Left lobe of liver (tissue), 2 donors: ENCODE measurements around the gene ALDH5A1. TPM values are rescaled to one million over a fixed set of nuclear protein-coding genes. Genes with fewer than 3 reads are reported as not detected.
A peak's percentile ranks its signal among the peaks of the same experiment; 100 is the strongest.

Experiments used
- ATAC-seq: fragments of 200-7000 bp; cut with Tn5 transposase; one replicate; pipeline ENCODE4 v1.9.1; 2020; ENCODE audit warnings: mild to moderate bottlenecking, moderate library complexity
- DNase-seq: peaks from one replicate; pipeline ENCODE4 v3.0.0-alpha.2; 2020; ENCODE audit warnings: low spot score
- total RNA-seq: library from RNA; stranded (reverse); gene quantifications from one replicate; pipeline ENCODE4 v1.2.1, GENCODE V29; 2021
- donor health status: DM: no; HTN: no; CAD: no; lungs with moderate emphysema.
- donor health status: DM: no; HTN: yes; CAD: no.

The ALDH5A1 gene
- 62.2 TPM for total RNA-seq

DNA sequence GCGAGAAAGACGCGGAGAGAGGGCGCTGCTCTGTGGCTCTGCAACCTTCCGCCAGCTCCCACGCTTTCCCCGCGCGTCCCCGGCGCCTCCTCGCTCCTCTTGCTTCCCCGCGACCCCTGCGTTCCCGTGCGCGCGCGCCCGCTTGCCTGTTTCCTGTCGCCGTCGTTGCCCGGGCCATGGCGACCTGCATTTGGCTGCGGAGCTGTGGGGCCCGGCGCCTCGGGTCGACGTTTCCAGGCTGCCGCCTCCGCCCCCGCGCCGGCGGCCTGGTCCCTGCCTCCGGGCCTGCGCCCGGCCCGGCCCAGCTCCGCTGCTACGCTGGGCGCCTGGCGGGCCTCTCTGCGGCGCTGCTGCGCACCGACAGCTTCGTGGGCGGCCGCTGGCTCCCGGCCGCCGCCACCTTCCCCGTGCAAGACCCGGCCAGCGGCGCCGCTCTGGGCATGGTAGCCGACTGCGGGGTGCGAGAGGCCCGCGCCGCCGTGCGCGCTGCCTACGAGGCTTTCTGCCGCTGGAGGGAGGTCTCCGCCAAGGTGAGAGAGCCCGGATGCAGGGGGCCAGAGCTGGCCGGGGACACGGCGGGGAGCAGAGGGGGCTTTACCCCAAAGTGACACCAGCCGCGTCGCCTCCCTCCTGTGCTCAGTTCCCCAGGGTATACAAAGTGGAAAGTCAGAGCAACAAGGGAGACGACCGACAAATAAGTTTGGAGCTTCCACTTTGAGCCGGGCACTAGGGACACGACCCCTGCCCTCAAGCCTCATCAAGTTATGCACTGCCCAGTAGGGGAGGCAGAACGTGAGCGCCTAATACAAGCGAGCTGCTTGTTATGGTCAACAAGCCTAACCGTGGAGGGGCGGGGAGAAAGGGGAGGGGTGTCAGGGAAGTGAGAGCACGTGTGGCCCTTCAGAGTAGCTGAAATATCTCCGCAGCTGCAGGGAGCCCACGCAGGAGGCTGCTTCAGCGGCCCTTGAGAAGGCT is at the start of gene ALDH5A1:
Gene ALDH5A1 (plus strand): TSS at position 149 of the 975 bp plus-strand sequence. CDS start 28 bp downstream, at position 177.
- peak; percentile 86 for ATAC-seq
- peak; percentile 86 for DNase-seq

DNA sequence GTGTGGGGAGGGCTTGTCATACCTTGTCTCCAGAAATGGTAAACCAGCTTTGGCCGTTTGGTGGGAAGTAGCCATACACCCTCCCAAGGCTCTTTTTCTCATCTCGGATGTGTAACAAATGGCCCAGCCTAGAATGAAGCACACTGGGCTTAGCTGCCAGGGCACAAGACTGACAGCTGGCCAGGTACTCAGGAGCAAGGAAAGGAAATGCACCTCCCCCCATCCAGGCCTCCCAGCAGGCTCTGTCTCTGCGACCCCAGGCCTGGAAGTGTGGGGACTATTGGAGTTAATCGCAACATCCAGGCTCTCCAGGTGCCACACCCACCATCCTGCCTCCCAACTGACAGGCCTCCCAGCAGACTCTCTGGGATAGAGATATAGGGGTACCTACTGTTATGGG is 49.1 kb upstream of the ALDH5A1 start:
- no peak for ATAC-seq

GRCh38 chr6:24446670-24447069 is 48.1 kb upstream of the ALDH5A1 start:
- DNase-seq (no peak), ATAC-seq (no peak)

More for the DNA sequence above, 49.1 kb upstream of the ALDH5A1 start:
- no peak for DNase-seq

DNA sequence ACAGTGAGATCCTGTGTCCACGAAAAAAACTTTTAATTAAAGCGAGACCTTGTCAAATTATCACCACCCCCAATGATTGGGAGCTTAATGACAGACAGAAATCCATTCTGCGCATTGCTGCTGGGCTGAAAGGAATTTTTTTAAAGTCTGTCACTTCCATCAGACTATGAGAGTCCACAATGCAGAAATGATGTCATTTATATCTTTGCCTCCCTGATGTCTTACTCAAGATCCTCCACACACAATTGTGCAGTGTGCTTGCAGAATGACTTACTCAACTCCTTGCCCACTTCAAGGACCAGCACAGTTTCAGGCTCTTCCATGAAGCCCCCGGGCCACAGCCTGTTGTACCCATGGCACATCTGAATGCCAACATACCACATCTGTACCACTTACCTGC is 46.4 kb upstream of the ALDH5A1 start:
- no peak for DNase-seq
- no peak for ATAC-seq

- ATAC-seq, result no peak
- DNase-seq, result no peak
These were observed 45.8 kb upstream of the ALDH5A1 start for GRCh38 chr6:24448828-24449525.

- DNase-seq (no peak), ATAC-seq (peak; percentile 71)
These were observed 43.0 kb upstream of the ALDH5A1 start for GRCh38 chr6:24451581-24452388.

- ATAC-seq (no peak), DNase-seq (no peak)
These were observed 40.8 kb upstream of the ALDH5A1 start for GRCh38 chr6:24453921-24454320.

DNA sequence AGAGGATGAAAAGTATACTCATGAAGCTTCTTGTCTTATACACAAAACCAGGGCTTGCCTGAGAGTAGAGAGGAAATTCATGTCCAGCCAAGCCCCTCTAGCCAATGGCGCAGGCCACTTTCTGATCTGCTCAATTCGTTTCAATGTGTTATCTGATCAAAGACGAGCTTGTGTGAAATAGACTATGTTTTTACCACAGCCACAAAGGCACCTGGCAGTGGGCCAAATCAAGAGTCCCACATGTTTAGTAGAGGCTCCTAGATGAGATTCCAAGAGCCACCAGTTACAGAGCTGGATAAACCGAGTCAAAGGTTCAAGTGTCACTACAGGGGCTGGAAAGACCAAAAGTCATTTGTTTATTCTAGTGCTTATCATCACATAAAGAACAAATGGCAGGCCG is 40.3 kb upstream of the ALDH5A1 start:
- no peak for DNase-seq
- ATAC-seq, result no peak

DNA sequence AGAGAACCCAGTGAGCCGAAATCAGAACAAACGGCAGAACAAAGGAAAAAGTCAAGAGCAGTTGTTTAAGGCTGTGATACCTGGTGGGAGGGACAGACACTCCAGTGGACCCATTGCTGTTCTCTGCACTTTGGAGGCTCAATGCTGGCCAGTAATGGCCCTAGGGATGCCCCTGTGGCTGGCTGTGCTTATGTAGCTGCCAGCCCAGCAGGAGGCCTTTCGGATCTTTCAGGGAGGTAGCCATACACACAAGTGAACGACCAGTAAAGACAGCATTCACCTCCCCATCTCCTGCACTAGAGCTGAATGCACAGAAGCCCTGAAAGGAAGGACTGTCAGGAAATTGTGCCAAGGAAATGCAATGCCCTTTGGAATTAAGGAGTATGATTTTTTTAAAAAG is 39.7 kb upstream of the ALDH5A1 start:
- ATAC-seq (no peak), DNase-seq (no peak)

DNA sequence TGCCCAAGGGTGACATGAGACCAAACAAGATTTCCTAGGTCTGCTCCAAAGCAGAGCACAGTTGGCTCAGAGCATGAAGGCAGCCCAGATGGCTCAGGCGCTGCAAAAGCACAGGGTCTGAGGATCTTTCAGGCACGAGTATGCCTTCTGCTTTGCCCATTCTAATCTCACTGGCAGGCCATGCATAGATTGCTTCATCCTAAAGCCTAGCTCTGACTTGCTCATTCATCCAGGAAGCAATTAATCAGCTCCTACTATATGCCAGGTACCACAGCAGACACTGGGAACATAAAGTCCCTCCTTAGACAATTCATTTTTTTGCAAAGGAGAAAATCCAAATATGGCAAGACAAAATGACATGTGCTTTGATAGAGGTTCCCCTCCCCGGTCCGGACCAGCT is 36.6 kb upstream of the ALDH5A1 start:
- no peak for ATAC-seq
- no peak for DNase-seq

DNA sequence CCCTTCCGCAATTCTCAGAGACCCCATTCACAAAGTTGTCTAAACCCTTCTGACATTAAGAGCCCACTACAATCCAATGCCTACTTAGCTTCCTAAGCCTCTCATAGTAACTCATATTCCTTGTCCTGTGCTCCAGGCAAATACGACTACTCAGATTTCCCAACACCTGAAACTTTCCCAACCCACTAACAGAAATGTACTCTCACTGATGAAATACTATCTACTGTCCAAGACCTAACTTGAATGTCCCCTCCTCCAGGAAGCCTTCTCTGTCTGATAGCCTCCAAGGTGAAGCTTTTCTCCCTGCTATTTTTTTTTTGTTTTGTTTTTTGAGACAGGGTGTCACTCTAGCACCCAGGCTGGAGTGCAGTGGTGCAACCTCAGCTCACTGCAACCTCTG is 35.8 kb upstream of the ALDH5A1 start:
- ATAC-seq (peak; percentile 82), DNase-seq (no peak)

DNA sequence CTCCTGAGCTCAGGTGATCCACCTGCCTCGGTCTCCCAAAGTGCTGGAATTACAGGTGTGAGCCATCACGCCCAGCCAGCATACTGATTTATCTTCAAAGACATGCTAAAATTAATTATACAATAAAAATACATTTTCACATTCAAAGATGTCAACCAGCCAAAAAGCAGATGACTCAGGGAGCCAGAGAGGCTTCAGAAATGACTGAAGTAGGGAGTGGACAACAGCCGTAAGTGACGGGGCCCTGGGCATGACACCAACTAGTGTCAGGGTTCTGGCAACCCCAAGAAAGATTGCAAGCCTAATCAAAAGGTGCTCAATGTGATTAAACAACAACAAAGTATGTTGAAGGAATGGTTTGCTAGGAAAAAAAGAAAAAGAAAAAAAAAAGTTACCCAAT is 33.8 kb upstream of the ALDH5A1 start:
- no peak for DNase-seq

GRCh38 chr6:24464253-24465038 is 30.3 kb upstream of the ALDH5A1 start:
- DNase-seq (no peak), ATAC-seq (no peak)

More for the DNA sequence above, 33.8 kb upstream of the ALDH5A1 start:
- ATAC-seq, result no peak

- ATAC-seq (no peak), DNase-seq (no peak)
These were observed 25.0 kb upstream of the ALDH5A1 start for GRCh38 chr6:24469811-24470210.

- no peak for ATAC-seq
- no peak for DNase-seq
These were observed 22.6 kb upstream of the ALDH5A1 start for GRCh38 chr6:24472181-24472580.

DNA sequence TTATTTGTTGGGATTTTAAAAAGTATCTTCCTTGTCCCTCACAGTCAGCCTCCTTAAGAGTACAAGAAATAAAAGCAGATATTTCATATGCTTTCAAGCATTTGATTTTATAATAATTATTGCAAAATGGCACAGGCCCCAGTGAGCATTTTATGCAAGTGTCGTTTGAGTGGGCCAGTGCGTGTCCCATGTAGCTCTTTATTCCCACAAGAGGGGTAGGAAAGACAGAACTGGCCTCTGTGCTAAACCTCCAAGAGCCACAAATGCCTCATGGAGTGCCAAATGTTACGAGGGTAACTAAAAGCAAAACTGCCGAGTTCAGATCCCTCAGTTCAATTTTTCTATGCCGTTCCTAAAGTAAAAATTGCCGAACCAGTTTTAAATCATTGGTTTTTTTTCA is 18.1 kb upstream of the ALDH5A1 start:
- DNase-seq (no peak), ATAC-seq (no peak)

DNA sequence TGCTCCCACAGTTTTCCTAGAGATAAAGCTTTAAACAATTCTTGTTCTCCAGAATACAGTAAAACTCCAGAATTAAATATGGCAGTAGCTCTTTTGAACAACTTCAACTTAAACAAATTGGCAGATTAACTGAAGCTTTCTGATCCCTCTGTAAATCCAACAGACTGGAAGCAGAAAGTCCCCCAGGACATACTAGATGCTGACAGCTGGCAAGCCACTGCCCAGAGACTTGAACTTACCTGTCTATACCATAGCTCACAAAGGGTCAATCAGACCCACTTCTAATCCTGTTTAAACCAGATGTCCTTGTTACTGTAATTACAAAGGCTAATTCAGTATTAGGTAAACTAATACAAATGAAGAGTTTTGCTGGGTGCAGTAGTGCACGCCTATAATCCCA is 17.7 kb upstream of the ALDH5A1 start:
- no peak for DNase-seq
- no peak for ATAC-seq

- DNase-seq (no peak), ATAC-seq (no peak)
These were observed 15.9 kb upstream of the ALDH5A1 start for GRCh38 chr6:24478903-24479302.

GRCh38 chr6:24480705-24481104 is 14.1 kb upstream of the ALDH5A1 start:
- DNase-seq, result no peak
- ATAC-seq, result no peak

GRCh38 chr6:24481449-24481848 is 13.3 kb upstream of the ALDH5A1 start:
- DNase-seq (no peak), ATAC-seq (no peak)
